Measurements from ENCODE around the gene STRADA. TPM values are rescaled to one million over a fixed set of nuclear protein-coding genes. Genes with fewer than 3 reads are reported as not detected.

The STRADA gene
- 16.7 TPM for polyA plus RNA-seq (2013, experiment 1 of 2)
- 16.2 TPM for polyA plus RNA-seq (2013, experiment 2 of 2)

GRCh38 chr17:63741408-63742173 lies at the start of gene STRADA:
TSS of gene STRADA (minus strand) at chr17:63741799. CDS start at chr17:63728369, 13,430 bp downstream.
- peaks cover 4% of the 10 kb centered on the region for H3K79me2 ChIP-seq (ENCODE audit: control insufficient read depth, insufficient read depth, low read length)
- WGBS (ENCODE audit: extremely low coverage, insufficient coverage, low lambda C conversion rate) = no CpG with 5 or more reads among the region's 61 CpGs

GRCh38 chr17:63790057-63790456 lies 48.5 kb upstream of the STRADA start:
- no peak overlapping the region for H3K4me3 ChIP-seq (ENCODE audit: low read length)
- no peak overlapping the region for H3K27ac ChIP-seq (ENCODE audit: low read depth, low read length)
- H3K27me3 ChIP-seq (ENCODE audit: insufficient read depth, low read length, poor library complexity) = no peaks in the 10 kb centered on the region
- no peak overlapping the region for H4K5ac ChIP-seq (ENCODE audit: low read length)
- H3K4me1 ChIP-seq (ENCODE audit: control insufficient read depth, low read depth, low read length) = no peaks in the 10 kb centered on the region
- no peak overlapping the region for H3K4ac ChIP-seq (ENCODE audit: low read depth, low read length)
- no peak overlapping the region for H3K18ac ChIP-seq (ENCODE audit: low read length)
- H2BK5ac ChIP-seq (ENCODE audit: low read length) = no peak overlapping the region
- H3K79me1 ChIP-seq (ENCODE audit: low read length) = peaks cover 2% of the 10 kb centered on the region
- no peak overlapping the region for H2AK5ac ChIP-seq (ENCODE audit: low read length)
- H3K9ac ChIP-seq (ENCODE audit: low read length) = no peak overlapping the region
- H3K36me3 ChIP-seq (ENCODE audit: control insufficient read depth, insufficient read depth, low read length) = peaks cover 2% of the 10 kb centered on the region
- no peak overlapping the region for H2BK15ac ChIP-seq (replicated peaks; ENCODE audit: low read depth)
- DNase-seq = no peak
- no peak overlapping the region for H3K56ac ChIP-seq (ENCODE audit: low read length)
- no peak overlapping the region for H4K8ac ChIP-seq (ENCODE audit: low read depth, low read length)
- no CpG with 5 or more reads among the region's 6 CpGs for WGBS (ENCODE audit: extremely low coverage, insufficient coverage, low lambda C conversion rate)
- no peak overlapping the region for H3K4me2 ChIP-seq (ENCODE audit: low read length)
- no peak overlapping the region for H3K23ac ChIP-seq (ENCODE audit: low read length)
- peaks cover 19% of the 10 kb centered on the region for H3K79me2 ChIP-seq (ENCODE audit: control insufficient read depth, insufficient read depth, low read length)
- no peak overlapping the region for H2BK120ac ChIP-seq (ENCODE audit: low read depth, low read length)

More at GRCh38 chr17:63741408-63742173, at the start of gene STRADA:
- peak within 1 kb of the TSS; percentile 22 for H2AK5ac ChIP-seq (ENCODE audit: low read length)
- H3K79me1 ChIP-seq (ENCODE audit: low read length) = peaks cover 2% of the 10 kb centered on the region
- no peaks in the 10 kb centered on the region for H3K27me3 ChIP-seq (ENCODE audit: insufficient read depth, low read length, poor library complexity)
- H3K36me3 ChIP-seq (ENCODE audit: control insufficient read depth, insufficient read depth, low read length) = peaks cover 4% of the 10 kb centered on the region
- peak; percentile 99 for DNase-seq
- H4K5ac ChIP-seq (ENCODE audit: low read length) = peak within 1 kb of the TSS; percentile 59
- H4K8ac ChIP-seq (ENCODE audit: low read depth, low read length) = peak within 1 kb of the TSS; percentile 83
- H3K18ac ChIP-seq (ENCODE audit: low read length) = peak within 1 kb of the TSS; percentile 85
- peak within 1 kb of the TSS; percentile 96 for H3K9ac ChIP-seq (ENCODE audit: low read length)
- H2BK5ac ChIP-seq (ENCODE audit: low read length) = peak within 1 kb of the TSS; percentile 45
- peak within 1 kb of the TSS; percentile 65 for H3K4me2 ChIP-seq (ENCODE audit: low read length)
- peak within 1 kb of the TSS; percentile 97 for H3K56ac ChIP-seq (ENCODE audit: low read length)
- H3K27ac ChIP-seq (ENCODE audit: low read depth, low read length) = peak within 1 kb of the TSS; percentile 98
- peak within 1 kb of the TSS; percentile 91 for H3K4me3 ChIP-seq (ENCODE audit: low read length)
- H3K4me1 ChIP-seq (ENCODE audit: control insufficient read depth, low read depth, low read length) = peaks cover 3% of the 10 kb centered on the region
- no peak within 1 kb of the TSS for H3K23ac ChIP-seq (ENCODE audit: low read length)
- peak within 1 kb of the TSS; percentile 32 for H2BK120ac ChIP-seq (ENCODE audit: low read depth, low read length)
- peak within 1 kb of the TSS; percentile 60 for H3K4ac ChIP-seq (ENCODE audit: low read depth, low read length)
- no peak within 1 kb of the TSS for H2BK15ac ChIP-seq (replicated peaks; ENCODE audit: low read depth)

DNA sequence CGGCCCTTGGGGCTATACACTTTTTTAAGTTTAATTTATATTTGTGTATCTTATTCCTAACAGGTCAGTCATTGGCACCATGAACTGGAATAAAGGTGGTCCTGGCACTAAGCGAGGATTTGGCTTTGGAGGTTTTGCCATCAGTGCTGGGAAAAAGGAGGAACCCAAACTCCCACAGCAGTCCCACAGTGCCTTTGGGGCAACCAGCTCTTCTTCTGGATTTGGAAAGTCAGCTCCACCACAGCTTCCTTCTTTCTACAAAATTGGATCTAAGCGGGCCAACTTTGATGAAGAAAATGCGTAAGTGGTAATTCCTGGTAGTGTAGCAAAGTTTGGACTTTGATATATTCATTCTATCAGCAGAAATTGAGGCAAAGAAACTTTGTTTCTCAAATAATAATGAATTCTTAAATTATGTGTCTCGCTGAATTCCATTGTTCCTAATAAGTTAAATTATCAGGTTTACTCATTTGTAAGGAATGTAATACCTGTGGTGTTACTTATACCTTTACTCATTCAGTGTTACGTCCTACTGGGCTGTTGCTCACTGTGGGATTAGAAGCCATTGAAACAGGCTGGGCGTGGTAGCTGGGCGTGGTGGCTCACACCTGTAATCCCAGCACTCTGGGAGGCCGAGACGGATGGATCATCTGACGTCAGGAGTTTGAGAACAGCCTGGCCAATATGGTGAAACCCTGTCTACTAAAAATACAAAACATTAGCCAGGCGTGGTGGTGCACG lies 45.5 kb upstream of the STRADA start:
- no peak overlapping the region for H3K18ac ChIP-seq (ENCODE audit: low read length)
- H3K4me3 ChIP-seq (ENCODE audit: low read length) = no peak overlapping the region
- no peak overlapping the region for H3K56ac ChIP-seq (ENCODE audit: low read length)
- no peak overlapping the region for H4K8ac ChIP-seq (ENCODE audit: low read depth, low read length)
- no peak overlapping the region for H3K27ac ChIP-seq (ENCODE audit: low read depth, low read length)
- no peak overlapping the region for H2AK5ac ChIP-seq (ENCODE audit: low read length)
- H3K23ac ChIP-seq (ENCODE audit: low read length) = no peak overlapping the region
- no CpG with 5 or more reads among the region's 13 CpGs for WGBS (ENCODE audit: extremely low coverage, insufficient coverage, low lambda C conversion rate)
- H3K4me2 ChIP-seq (ENCODE audit: low read length) = no peak overlapping the region
- H2BK15ac ChIP-seq (replicated peaks; ENCODE audit: low read depth) = no peak overlapping the region
- no peak overlapping the region for H4K5ac ChIP-seq (ENCODE audit: low read length)
- peaks cover 42% of the 10 kb centered on the region for H3K79me2 ChIP-seq (ENCODE audit: control insufficient read depth, insufficient read depth, low read length)
- no peak overlapping the region for H3K4ac ChIP-seq (ENCODE audit: low read depth, low read length)
- H2BK120ac ChIP-seq (ENCODE audit: low read depth, low read length) = no peak overlapping the region
- H3K36me3 ChIP-seq (ENCODE audit: control insufficient read depth, insufficient read depth, low read length) = no peaks in the 10 kb centered on the region
- H3K9ac ChIP-seq (ENCODE audit: low read length) = no peak overlapping the region
- H3K27me3 ChIP-seq (ENCODE audit: insufficient read depth, low read length, poor library complexity) = no peaks in the 10 kb centered on the region
- DNase-seq = peak; percentile 63
- H3K79me1 ChIP-seq (ENCODE audit: low read length) = peaks cover 6% of the 10 kb centered on the region
- no peak overlapping the region for H2BK5ac ChIP-seq (ENCODE audit: low read length)
- no peaks in the 10 kb centered on the region for H3K4me1 ChIP-seq (ENCODE audit: control insufficient read depth, low read depth, low read length)

DNA sequence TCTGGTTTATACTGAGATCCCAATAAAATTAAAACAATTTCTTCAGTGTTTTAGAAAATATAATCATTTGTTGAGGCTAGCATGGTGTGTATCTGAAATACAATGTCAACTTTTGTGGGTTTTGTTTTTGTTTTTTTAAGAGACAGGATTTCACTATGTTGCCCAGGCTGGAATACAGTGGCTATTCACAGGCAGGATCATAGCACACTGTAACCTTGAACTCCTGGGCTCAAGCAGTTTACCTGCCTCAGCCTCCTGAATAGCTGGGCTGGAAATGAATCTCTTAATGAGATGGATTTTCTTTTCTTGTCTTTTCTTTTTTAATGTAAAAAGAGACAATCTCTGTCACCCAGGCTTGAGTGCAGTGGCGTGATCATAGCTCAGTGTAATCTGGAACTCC lies 44.5 kb upstream of the STRADA start:
- no peak for DNase-seq
- no peak overlapping the region for H3K4me3 ChIP-seq (ENCODE audit: low read length)
- H3K56ac ChIP-seq (ENCODE audit: low read length) = no peak overlapping the region
- no peak overlapping the region for H2BK15ac ChIP-seq (replicated peaks; ENCODE audit: low read depth)
- no peaks in the 10 kb centered on the region for H3K4me1 ChIP-seq (ENCODE audit: control insufficient read depth, low read depth, low read length)
- H3K27ac ChIP-seq (ENCODE audit: low read depth, low read length) = no peak overlapping the region
- WGBS (ENCODE audit: extremely low coverage, insufficient coverage, low lambda C conversion rate) = no CpG with 5 or more reads among the region's 1 CpG
- no peak overlapping the region for H4K5ac ChIP-seq (ENCODE audit: low read length)
- no peaks in the 10 kb centered on the region for H3K36me3 ChIP-seq (ENCODE audit: control insufficient read depth, insufficient read depth, low read length)
- no peak overlapping the region for H4K8ac ChIP-seq (ENCODE audit: low read depth, low read length)
- H2AK5ac ChIP-seq (ENCODE audit: low read length) = no peak overlapping the region
- H3K4ac ChIP-seq (ENCODE audit: low read depth, low read length) = no peak overlapping the region
- no peak overlapping the region for H3K18ac ChIP-seq (ENCODE audit: low read length)
- no peaks in the 10 kb centered on the region for H3K27me3 ChIP-seq (ENCODE audit: insufficient read depth, low read length, poor library complexity)
- H2BK120ac ChIP-seq (ENCODE audit: low read depth, low read length) = no peak overlapping the region
- H2BK5ac ChIP-seq (ENCODE audit: low read length) = no peak overlapping the region
- no peak overlapping the region for H3K9ac ChIP-seq (ENCODE audit: low read length)
- H3K79me2 ChIP-seq (ENCODE audit: control insufficient read depth, insufficient read depth, low read length) = peaks cover 49% of the 10 kb centered on the region
- peaks cover 6% of the 10 kb centered on the region for H3K79me1 ChIP-seq (ENCODE audit: low read length)
- H3K4me2 ChIP-seq (ENCODE audit: low read length) = no peak overlapping the region
- no peak overlapping the region for H3K23ac ChIP-seq (ENCODE audit: low read length)

GRCh38 chr17:63785556-63785955 lies 44.0 kb upstream of the STRADA start:
- no peak overlapping the region for H2AK5ac ChIP-seq (ENCODE audit: low read length)
- no peak overlapping the region for H3K27ac ChIP-seq (ENCODE audit: low read depth, low read length)
- no peak overlapping the region for H3K4ac ChIP-seq (ENCODE audit: low read depth, low read length)
- no peak overlapping the region for H2BK15ac ChIP-seq (replicated peaks; ENCODE audit: low read depth)
- no peak overlapping the region for H2BK120ac ChIP-seq (ENCODE audit: low read depth, low read length)
- no peak overlapping the region for H3K56ac ChIP-seq (ENCODE audit: low read length)
- no peak overlapping the region for H2BK5ac ChIP-seq (ENCODE audit: low read length)
- H4K8ac ChIP-seq (ENCODE audit: low read depth, low read length) = no peak overlapping the region
- H3K9ac ChIP-seq (ENCODE audit: low read length) = no peak overlapping the region
- H3K36me3 ChIP-seq (ENCODE audit: control insufficient read depth, insufficient read depth, low read length) = no peaks in the 10 kb centered on the region
- WGBS (ENCODE audit: extremely low coverage, insufficient coverage, low lambda C conversion rate) = no CpG with 5 or more reads among the region's 1 CpG
- H3K4me3 ChIP-seq (ENCODE audit: low read length) = no peak overlapping the region
- H3K23ac ChIP-seq (ENCODE audit: low read length) = no peak overlapping the region
- no peaks in the 10 kb centered on the region for H3K27me3 ChIP-seq (ENCODE audit: insufficient read depth, low read length, poor library complexity)
- no peaks in the 10 kb centered on the region for H3K4me1 ChIP-seq (ENCODE audit: control insufficient read depth, low read depth, low read length)
- H3K4me2 ChIP-seq (ENCODE audit: low read length) = no peak overlapping the region
- peaks cover 53% of the 10 kb centered on the region for H3K79me2 ChIP-seq (ENCODE audit: control insufficient read depth, insufficient read depth, low read length)
- DNase-seq = no peak
- no peak overlapping the region for H3K18ac ChIP-seq (ENCODE audit: low read length)
- peaks cover 6% of the 10 kb centered on the region for H3K79me1 ChIP-seq (ENCODE audit: low read length)
- no peak overlapping the region for H4K5ac ChIP-seq (ENCODE audit: low read length)
